Activated T-helper 1 cell treated with Interleukin-2 at 50 U/mL for 16 hours (primary cell): ENCODE measurements around the gene PCDHB1.

Experiments used
- DNase-seq: peaks from one replicate; pipeline ENCODE4 v3.0.0-alpha.2; 2020; ENCODE audit warnings: low read depth

PCDHB1 gene, protein sequence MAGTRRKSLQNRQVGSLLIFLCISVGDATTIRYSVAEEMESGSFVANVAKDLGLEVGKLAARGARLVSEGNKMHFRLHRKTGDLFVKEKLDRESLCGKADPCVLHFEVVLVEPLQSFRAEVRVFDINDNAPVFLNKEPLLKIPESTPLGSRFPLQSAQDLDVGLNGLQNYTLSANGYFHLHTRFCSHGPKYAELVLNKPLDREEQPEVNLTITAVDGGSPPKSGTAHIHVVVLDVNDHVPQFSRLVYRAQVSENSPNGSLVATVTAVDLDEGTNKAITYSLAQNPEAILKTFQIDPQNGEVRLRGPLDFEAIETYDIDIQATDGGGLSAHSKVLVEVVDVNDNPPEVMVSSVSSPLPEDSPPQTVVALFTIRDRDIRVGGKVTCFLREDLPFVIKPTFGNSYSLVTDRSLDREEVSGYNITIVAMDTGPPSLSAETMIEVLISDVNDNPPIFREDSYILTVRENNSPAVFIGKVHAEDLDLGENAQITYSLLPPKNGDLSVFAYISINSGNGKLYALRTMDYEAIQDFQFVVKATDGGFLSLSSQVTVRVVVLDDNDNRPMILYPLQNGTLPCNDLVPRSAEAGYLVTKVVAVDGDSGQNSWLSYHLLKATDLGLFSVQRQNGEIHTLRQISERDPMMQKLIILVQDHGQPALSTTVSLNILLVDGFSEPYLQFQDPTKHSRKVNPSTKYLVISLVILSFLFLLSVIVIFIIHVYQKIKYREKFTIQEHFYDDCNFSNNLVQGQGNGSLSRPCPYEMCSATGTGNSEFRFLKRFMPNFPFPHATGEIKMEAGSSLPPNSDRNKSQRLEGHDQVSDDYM

DNA sequence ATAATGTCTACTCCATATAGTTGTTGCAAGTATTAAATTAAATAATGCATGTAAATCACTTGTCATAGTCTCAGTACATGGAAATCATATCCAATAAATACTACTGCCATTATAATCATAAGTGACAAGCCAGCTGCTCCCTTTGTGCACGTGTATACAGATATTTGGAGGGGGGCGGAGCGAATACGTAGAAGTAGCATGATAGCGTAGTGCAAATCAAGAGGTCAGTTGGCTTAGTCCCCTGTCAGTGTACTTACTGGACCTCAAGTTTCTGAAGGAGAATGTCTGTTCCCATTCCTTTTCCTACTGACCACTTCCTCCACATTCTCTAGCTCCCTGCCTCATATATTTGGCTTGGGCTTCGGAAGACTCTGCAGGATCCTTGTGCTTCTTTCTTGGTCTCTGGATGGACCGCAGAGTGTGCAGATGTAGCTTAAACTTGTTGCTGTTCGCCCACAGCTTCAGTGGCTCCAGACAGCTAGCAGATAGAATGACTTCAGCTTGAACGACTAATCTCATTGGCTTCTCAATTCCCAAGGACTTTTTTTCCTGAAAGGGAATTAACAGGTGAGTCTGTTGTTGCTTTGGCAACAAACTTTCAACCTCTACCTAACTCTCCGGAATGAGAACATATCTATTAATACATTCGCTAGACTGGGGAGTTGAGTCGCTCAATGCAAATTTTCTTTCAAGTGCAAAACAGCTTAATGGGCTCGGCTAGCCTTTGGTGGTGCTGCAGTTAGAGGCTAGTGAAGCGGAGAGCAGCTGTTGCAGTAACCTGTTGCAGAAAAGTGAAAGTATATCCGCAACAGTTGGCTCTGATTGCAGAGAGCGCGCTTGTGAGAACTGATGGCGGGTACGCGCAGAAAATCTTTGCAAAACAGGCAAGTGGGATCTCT is at the start of gene PCDHB1:
Gene PCDHB1, plus strand, starts transcription at position 753 of the 899 bp plus-strand sequence. Its CDS starts 97 bp downstream, at position 850.
- DNase-seq: no peak

DNA sequence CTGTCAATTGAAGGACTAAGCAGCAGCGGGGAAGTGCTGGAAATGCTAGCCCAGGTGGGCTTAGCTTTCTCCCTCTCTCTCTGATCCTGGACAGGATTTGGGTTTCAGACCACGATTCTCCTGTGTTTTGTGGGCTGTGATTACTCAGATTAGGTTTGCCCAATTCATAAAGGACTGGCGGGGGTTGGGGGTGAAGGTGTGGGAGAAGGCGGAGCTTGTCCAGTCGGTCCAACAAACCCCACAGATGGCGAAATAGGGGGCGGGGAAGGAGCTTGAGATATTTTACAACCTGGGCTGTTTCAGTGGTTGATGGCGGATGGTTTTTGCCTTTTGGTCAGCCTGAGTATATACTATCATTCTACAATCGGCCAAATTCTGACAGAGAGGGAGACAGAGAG is 49.7 kb upstream of the PCDHB1 start:
- no peak for DNase-seq

DNA sequence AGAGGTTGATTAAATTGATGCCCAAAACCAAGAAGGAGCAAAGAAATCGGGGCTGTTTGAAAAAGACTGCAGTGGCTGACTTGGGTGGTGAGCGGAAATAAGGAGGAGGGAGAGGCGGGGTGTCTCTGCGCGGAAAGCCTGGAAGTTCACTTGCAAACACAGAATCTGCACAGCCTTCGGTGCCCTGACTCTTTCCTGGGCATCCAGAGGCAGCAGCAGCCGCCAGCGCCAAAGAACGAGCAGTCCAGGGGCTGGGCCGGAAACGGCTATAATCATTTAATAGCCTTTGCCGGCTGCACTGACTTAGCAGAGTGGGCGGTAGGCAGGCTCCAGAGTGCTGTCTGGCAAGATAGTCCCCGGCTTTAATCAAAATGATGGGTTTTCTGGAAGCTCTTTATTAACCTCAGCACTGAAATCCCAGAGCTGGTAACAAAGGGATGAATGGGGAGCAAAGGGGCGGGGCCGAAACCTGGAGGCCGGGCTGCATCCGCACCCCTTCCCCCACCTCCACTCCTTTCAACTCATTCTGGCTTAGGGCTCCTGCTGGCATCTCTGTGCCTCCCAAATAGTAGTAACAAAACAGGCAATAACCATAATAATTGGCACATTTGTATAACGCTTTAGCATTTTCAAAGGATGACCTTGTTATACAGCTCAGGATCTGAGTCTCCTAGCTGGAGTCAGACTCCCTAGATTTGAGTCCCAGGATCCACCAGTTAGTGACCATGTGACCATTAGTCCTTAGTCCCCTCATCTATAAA is 49.1 kb upstream of the PCDHB1 start:
- DNase-seq: no peak

DNA sequence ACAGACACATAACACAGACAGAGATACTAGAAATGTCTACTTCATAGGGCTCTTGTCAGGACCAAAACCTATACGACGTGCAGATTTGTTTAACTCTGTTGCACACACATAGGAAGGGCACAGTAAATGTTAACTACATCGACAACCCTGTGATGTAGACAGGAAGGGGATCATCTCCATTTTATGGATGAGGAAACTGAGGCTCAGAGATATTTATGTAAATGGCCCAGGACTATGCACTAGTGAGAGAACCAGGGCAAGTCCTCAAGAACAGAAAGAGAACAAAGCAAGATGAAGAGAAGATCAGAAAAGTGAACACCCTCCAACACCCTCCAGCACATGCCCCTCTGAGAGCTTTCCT is 48.6 kb upstream of the PCDHB1 start:
- no peak for DNase-seq

DNA sequence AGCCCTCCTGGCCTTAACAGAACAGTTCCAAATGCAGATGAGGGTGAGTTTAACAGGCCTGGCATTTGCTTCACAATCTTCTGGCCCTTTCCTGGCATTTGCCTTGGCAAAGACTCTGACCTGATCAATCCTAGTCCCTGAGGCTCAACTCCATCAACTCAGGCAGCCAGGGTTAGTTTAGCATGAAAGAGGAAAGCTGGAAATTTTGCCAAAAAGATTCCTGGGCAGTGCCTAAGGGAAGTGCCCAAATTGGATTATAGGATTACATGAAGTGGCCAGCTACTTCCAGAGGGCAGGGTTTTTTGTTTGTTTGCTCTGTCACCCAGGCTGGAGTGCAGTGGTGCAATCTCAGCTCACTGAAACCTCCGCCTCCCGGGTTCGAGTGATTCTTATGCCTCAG is 48.1 kb upstream of the PCDHB1 start:
- no peak for DNase-seq

DNA sequence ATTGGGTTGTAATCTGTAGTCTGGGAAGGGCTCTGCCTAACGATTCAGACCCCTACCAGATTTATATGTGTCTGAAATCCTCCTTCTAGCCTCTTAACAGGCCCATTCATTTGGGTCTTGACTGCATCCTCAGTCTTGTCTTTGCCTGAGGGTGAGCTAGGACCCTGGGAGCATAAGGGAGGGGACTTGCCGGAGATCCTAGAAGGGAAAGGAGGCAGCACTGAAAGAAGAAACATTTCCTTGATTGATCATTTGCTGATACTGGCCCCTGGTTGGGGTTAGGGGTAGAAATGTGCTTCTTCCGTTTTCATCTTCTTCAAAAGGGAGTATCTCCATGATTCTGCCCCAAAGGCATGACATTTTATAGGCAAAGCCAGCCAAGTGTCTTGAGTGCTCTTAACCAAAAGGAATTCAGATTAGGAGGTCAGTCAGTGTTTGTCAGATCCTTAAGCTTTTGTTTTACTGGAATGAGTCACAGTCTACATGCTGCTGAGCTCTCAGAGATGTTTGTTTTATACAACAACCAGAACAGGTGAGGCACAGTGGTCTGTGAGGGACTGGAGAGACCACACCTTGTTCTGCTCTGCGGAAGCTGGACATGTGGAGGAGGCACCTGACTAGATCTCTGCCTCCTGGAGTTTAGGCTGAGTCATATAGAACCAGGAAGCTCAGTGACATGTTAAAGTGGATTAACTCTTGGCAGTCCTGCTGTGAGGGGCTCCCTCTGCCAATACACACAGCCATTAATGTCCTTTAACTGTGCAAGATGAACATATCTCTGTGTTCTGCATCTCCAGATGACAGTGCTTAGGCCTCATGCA is 47.2 kb upstream of the PCDHB1 start:
- DNase-seq: no peak

DNA sequence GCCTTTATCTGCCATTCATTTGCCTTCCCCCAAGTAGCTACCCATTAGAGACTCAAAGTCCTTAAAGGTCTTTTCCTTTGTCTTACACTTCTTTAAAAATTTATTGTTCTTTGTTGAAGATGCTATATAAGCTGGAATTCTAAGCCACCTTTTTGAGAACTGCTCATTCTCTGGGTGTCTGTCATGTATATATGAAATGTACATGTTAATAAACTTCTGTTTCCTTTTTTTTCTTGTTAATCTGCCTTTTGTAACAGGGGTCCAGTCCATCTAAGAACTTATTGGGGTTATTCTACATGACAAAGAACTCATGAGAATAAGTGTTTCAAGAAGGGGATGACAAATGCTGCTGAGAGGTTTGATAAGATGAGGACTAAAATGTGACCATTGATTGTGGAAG is 43.4 kb upstream of the PCDHB1 start:
- DNase-seq: no peak

DNA sequence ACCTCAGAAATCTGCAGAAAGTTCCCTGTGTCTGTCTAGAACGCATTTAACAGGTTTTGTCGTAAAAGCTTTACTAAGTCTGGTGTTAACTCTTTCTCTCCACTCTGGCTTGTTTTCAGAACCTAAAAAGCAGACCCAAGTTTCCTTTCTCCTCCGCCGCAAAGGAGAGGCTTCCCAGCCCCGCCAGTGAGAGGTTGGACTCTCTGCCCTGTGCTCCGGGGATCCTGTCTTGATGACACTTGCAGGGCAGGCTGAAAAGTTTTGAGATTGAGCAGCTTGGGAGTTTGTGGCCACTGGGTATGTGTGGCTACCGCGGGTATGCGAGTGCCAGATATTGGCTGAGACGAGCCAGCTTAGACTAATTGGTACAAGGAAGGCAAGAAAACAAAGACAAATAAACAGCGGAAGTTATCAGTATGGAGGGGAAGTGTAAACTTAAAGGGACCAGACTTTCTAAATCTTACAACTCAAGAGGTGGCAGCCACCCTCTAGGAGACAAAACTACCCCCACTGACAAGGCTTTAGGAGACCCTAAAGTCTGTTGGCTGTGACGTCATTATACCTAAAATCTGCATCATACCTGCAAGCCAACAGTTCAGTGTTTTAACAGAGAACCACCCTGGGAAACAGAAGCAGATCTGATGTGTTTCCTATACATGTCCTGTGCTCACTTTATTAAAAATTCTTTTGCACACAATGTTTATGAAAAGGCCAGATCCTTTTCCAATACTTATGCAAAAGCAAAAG is 41.0 kb upstream of the PCDHB1 start:
- DNase-seq: no peak

DNA sequence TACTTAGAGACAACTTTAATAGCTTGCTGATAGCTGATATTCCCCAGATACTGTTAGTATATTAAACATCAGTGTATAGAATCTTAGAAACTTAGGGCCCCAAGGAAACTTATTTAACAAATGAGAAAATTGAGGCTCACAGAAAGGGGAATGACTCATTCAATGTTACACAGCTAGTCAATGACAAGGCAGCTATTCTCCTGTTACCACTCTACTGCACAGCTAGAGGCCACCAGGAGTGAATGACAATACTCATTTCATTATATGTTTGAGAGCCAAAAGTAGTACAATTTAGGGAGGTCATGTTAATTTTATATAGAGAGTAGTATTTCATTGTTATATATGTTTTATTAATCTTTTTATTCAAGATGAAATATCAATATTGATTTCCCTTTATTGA is 33.2 kb upstream of the PCDHB1 start:
- DNase-seq: no peak

DNA sequence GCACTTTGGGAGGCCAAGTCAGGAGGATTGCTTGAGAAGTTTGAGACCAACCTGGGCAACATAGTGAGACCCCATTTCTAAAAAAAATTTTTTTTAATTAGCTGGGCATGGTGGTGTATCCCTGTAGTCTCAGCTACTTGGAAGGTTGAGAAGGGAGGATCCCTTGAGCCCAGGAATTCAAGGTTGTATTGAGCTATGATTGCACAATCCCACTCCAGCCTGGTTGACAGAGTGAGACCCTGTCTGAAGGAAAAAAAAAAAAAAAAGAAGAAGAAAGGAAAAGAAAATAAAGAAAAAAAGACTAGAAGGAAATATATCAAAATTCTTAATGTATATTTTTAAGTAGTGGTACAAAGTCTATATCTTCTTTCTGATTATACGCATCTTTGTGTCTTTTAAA is 28.8 kb upstream of the PCDHB1 start:
- DNase-seq: no peak

DNA sequence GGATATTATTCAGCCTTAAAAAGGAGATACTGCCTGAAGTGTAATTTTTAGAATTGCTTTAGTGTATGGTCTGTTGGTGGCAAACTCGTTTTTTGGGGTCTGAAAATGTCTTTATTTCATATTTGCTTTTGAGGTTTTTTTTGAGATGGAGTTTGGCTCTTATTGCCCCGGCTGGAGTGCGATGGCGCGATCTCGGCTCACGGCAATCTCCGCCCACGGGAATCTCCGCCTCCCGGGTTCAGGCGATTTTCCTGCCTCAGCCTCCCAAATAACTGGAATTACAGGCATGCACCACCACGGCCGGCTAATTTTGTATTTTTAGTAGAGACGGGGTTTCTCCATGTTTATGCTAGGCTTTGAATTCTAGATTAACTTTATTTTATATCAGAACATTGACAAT is 20.2 kb upstream of the PCDHB1 start:
- DNase-seq: no peak

DNA sequence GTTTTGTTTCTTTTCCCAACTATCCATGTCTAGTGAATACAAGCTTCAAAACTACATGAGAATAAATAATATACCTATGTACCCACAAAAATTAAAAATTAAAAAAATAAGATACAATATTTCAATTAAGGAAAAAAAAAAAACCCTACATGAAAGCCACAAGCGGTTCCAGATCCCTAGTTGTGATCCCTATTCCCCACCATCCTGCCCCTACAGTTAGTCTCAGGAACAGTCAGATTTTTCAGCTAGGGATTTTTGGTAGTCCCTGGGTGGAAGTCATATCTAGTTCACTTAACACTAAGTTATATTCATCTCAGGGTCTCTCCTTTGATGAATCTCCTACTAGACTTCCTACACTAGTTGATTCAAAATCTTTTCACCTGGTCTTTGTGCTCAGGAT is 18.5 kb upstream of the PCDHB1 start:
- no peak for DNase-seq

DNA sequence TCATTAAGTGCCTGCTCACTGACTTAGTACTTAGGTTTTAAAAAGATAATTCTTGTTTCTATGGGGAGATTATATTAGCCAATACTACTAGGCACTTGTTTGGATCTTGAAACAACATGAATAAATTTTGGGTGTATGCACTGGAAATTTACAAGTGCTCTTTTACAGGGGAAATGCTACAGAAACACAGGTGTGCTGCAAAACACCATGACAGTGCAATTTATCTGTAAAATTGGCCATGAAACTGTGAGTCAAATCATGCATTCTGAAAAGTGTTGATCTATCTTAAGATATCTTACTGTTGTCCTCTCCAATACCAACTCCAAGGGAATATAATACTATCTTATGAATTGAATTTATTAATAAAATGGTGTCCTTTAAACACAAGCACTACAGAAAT is 12.1 kb upstream of the PCDHB1 start:
- no peak for DNase-seq

DNA sequence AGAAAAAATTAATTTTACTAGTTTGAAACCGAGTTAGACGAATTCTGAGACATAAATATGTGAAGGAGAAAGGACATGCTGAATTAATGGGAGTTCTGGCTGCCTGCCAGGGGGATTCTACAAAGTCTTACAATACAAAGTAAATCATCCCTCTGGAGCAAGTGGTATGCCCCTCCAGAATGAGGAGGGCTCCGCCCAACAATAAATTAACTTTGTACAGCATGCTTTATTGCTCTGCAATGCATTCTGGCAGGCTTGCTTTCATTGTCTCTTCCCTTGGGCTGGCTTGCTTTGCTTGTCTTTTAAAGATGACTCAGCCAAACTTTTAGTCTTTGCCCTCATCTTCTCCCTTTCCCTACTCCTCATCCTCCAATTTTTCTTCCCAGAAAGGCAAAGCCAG is 11.7 kb upstream of the PCDHB1 start:
- DNase-seq: no peak

DNA sequence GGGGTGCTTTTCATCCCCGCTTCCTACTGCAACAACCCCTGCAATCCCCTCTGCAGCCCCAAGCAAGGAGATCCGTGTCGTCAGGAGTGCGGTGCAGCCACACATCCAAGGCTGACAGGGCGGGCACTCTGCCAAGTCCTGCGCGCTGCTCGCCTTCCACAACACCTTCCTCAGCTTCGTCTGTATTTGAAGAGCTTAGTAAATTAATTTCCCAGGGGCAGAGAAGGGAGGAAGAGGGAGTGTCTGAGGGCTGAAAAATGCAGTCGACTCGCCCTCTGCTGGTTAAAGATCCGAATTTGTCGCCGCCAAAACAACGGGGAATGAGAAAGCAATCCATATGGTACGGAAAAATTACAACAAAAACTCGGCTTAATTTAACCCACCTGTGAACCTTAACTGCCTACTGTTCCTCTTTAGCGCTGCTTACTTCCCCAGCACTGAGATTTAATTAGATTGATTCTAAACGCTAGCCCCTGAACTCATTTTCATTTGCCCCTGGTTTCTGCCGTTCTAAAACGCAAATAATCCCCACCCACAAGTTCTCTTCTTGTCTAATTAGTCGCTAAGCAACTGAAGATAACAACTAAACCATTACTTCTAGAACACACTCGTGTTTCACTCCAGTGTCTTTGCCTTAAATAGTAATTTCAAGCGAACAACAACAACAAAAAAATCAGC is 10.9 kb upstream of the PCDHB1 start:
- DNase-seq: no peak

DNA sequence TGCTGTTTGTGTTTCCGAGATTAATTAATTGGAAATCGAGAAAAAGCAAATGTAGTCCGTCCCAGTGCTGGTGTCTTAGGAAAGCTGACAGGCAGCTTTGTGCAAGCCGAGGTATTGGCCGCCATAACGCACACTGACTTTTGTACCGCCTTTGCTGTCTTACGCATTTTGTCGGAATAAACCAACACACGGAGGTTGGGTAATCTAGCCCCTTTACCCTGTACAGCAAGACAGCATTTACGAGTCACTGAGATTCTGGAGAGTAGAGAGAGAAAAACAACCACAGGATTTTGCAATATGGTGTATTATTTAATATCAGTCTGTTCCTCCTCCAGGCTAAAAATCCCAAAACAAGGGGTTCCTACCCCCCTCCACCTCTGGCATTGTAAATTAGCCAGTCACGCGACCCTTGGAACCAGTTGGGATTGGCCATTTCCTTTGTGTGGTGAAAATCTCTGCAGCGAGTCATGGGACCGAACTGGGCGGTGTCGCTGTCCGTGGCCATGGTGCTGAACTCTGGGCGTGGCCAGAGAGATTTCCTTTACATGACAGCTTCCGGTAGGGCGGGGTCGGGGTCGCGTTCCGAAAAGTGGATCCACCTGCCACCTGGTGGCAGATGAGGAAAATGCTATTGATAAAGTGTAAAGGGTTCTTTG is 10.3 kb upstream of the PCDHB1 start:
- peak; percentile 17 for DNase-seq

DNA sequence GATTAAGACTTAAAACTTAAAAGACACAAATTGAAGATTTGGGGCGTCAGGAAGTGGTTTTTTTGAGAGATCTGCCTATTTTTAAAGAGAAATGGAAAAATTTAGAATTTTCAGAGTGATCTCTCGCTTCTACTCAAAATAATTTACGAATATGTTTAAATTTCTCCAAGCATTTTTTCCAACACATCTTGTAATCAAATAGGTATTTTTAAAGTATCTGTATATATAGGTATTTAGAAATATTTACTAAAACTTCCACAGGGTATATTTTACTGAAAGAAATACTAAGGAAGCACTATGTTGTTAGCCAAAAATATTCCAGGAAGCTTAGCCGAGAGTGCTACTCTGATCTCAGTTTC is 9.8 kb upstream of the PCDHB1 start:
- no peak for DNase-seq

DNA sequence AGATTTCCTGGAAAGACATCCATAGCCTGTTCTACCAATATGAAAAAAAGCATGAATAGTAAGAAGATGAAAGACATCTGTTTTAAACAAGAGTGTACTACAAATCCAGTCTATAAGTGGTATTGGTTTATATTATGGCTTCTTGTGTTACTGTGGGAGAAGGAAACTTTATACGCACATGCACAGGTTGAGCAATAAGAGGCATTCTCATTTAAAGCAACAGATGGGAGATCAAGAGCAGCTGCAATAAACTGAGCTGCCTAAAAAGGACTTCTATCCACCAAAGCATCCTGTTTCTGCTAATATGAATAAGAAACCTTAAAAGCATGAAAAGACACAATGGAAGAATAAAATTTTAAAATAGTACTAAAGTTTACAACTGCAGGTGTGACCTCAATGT is 8.6 kb upstream of the PCDHB1 start:
- no peak for DNase-seq

DNA sequence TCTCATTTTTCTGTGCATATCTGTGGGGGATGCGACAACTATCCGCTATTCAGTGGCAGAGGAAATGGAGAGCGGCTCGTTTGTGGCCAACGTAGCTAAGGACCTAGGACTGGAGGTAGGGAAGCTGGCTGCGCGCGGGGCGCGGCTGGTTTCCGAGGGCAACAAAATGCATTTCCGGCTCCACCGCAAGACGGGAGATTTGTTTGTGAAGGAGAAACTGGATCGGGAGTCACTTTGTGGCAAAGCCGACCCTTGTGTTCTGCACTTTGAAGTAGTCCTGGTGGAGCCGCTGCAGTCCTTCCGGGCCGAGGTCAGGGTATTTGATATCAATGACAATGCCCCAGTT is 320 bp downstream of the PCDHB1 start:
- DNase-seq: no peak
